HG02840 (cell line): ENCODE data around the gene NOS1AP.

ENCODE experiments used
- ATAC-seq: cut with Tn5 transposase; IDR thresholded peaks from one replicate; pipeline ENCODE4 v1.9.1; 2021; ENCODE audit warnings: mild to moderate bottlenecking, moderate library complexity, moderate number of reproducible peaks; ENCODE audit not compliant: unreplicated experiment, low FRiP score

Gene NOS1AP

GRCh38 chr1:162087111-162087510 is 17.6 kb downstream of the NOS1AP start:
- ATAC-seq, result no peak

DNA sequence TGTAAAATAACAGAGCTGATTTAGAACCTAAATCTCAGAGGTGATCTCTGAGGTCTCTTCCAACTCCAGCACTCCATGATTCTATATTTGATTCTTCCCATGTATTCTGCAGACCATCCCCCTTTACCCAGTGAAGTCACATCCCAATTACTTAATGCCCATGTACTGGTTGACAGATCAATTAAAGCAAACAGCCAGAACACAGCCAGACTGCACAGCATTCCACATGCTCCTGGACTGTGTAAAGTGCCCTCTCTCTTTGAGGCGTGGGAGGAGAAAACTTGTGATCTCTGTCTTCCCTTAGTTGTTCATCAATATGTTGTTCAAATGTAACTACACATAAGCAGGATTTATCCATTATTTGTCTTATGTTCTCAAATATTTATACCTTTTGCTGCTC is 18.1 kb downstream of the NOS1AP start:
- ATAC-seq, result no peak

DNA sequence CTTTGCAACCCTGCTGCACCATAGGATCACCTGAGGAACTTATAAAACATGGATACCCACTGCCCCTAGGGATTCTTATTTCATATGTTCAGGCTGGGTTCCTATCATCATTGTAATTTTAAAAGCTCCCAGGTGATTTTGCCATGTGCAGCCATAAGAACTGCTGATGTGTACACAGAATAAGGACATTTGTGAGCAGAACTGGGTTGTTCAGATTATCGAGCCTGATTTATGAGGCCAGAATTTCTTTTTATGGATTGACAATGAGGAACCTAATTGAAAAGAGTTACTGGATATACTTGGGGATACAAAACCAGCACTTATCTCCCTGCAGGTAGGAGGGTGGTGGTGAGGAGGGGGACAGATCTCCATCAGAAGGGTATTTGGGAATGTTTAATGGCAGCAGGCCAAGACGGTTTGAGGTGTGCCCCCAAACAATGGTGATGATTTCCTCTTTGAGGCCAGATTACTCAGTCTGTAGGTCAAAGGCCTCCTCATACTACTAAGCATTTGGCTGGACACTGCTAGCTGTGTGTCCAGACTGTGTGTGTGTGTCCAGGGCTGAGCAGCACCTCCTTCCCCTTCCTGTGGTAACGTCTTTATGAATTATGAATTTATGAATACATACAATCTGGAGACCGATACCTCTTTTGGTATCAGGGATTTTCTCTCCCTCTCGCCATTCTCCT is 18.9 kb downstream of the NOS1AP start:
- ATAC-seq, result no peak

GRCh38 chr1:162089748-162090147 is 20.3 kb downstream of the NOS1AP start:
- ATAC-seq, result no peak

GRCh38 chr1:162090378-162090777 is 20.9 kb downstream of the NOS1AP start:
- no peak for ATAC-seq

DNA sequence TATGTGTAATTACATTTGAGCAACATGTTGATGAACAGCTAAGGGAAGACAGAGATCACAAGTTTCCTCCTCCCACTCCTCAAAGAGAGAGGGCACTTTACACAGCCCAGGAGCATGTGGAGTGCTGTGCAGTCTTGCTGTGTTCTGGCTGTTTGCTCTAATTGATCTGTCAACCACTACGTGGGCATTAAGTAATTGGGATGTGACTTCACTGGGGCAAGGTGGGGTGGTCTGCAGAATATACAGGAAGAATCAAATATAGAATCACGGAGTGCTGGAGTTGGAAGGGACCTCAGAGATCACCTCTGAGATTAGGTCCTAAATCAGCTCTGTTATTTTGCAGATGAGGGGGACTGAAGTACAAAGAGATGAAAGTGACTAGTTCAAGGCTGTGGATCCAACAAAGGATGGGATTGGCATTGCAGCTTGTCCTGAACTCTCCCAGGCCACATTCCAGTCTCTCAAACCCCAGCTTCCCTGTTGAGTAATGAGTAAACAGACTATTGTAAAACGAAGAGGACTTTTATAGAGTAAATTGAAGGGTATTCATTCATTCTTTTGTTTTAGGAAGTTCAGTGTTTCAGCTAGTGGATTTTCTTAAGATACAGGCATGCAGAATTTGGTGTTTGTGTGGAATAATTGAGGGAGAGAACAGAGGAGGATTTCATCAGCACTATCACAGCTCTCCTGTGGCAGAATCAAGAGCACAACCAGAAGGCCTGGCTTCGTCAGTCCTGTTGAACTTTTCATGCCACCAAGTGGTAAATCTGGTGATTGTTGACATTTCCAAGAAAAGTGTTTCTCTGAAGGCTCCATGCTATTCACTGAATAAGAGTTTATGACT is 22.4 kb downstream of the NOS1AP start:
- ATAC-seq, result no peak

DNA sequence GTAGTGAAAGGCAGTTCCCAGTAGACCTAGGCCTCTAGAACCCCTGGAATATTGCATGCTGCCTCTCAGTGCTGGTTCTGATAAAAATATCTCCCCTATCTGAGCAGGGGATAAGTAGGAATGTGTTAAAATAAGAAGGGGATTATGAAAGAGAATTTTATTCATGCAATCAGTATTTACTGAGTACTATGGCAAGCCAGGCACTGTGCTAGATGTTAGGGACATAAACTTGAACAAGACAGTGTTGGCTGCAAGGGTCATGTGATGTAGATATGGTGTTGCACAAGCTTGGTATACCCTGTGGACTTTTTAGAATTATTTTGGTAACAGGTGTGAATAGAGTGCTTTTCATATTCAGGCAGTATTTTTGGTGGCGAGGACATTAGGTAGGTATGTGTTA is 23.6 kb downstream of the NOS1AP start:
- no peak for ATAC-seq

DNA sequence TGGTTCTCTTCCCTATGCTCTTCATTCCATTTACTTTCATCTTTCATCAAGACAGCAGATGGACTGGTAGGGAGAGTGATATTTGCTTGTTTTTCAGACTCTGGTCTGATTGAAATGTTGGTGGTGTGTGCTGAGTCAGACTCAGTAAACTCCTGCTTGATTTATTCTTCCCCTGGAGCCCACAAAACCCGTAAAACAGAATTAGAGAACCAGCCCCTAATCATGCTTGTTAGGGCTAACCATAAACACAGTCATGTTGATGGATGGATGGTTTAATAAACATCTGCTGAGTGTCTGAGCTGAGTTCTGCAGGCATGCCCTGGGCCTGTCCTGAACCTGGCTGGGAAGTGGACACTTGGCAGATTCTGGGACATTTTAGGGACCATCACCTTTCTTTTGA is 24.8 kb downstream of the NOS1AP start:
- no peak for ATAC-seq

GRCh38 chr1:162094723-162095122 is 25.2 kb downstream of the NOS1AP start:
- ATAC-seq, result no peak

GRCh38 chr1:162107911-162108310 is 38.4 kb downstream of the NOS1AP start:
- ATAC-seq, result no peak

- ATAC-seq, result no peak
Observed at GRCh38 chr1:162108426-162108825, 38.9 kb downstream of the NOS1AP start.

DNA sequence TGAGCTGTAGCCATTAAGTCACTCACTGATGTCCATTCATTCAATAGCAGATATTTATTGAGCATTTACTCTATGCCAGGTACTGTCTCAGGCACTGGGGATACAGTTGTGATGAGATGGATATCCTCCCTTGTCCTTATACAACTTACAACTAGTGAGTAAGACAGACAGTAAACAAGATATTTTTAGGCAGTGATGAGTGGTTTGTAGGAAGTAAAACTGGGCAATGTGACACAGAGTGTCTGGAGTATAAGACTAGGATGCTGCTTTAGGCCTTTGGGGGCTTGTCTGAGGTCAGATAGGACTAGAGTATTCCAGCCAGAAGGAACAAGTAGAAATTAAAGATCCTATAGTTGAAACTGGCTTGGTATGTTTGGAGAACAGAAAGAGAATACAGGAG is 41.4 kb downstream of the NOS1AP start:
- ATAC-seq, result no peak

DNA sequence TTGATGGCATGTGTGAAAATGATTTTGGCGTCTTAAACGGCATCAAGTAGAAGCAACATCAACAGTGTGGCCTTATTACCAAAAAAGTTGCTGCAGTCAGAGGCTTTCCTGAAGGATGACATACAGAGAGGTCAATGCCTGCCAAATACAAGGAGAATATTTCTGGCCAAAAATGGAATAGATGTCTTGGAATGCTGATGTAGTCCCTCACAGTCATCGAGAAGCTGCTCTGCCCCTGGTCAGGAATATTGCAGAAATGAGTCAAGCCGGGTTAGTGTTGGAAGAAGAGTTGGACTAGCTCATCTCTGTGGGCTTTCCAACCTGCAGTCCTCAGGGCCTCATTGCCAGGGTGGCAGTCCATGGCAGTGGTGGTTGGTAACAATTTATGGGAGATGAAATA is 42.1 kb downstream of the NOS1AP start:
- ATAC-seq, result no peak

- no peak for ATAC-seq
Observed at GRCh38 chr1:162113419-162113818, 43.9 kb downstream of the NOS1AP start.

DNA sequence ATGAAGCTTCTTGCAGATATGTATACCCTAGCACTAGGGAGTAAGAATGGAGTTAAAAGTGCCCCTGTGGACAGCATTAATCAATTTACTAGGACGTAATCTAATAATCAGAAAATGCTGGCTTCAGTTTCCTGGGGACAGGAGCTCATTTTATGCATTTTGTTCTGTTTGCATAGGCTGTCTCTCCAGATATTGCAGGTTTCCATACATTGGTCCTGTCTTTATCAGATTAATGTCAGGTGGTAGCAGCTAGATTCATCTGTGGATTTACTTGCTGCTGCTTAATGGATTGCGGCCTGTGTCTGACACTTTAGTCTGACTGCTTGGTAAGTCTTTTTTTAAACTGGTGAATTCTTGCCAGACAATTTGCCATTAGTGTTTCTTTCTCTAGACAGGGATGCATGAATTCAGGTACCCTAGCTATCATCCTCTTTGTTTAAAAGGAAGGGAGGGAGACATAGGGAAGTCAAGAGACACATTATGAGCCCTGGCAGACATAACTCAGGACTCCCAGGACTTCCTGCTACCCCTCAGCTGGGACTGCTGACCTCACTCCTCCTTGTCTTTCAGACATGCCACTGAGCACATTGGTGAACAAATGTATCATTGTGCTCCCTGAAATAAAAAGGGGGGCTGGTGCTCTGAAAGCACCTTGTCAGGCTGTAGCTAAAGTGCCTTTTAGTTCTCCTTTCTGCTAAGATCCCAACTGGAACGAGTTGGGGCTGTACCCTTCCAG is 47.7 kb downstream of the NOS1AP start:
- ATAC-seq, result no peak

DNA sequence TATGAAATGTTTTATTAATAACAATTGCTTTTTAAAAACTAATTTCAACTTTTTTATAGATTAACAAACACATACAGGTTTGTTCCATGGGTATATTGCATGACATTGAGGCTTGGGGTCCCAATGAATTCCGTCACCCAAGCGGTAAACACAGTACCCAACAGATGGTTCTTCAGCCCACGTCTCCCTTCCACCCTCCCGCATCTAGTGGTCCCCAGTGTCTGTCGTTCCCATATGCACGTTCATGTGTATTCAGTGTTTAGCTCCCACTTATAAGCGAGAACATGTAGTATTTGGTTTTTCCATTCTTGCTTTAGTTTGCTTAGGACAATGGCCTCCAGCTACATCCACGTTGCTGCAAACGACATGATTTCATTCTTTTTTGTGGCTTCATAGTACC is 48.6 kb downstream of the NOS1AP start:
- ATAC-seq, result no peak

DNA sequence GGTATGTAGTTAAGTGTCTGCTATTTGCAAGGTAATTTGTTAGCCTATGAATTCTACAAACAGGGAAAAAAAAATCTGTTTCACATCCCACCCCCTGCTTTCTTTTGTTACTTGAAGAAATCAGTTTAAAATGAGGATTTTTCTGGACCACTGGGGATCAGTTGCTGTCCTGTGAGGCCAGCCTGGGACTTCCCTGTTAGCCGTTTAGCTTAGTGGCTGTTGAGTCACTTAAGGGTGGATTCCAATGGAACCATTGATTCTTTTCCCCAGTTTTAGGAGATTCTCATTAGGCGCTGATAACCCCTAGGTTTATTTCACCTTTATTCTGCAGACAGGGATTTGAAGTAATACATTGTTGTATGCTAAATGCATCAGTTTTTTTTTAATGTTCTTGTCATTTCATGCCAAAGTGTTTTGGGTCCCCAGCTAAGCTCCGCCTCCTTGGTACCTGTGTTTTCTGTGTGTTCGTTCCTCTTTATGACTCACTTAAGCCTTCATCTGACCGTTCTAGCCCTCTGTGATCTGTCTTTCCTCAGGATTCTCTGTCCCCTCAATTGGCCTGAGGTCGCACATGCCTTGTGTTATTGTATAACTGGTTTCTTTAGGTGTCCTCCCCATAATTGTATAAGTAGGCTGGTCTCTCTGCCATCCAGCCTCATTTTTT is 59.3 kb downstream of the NOS1AP start:
- ATAC-seq, result no peak

DNA sequence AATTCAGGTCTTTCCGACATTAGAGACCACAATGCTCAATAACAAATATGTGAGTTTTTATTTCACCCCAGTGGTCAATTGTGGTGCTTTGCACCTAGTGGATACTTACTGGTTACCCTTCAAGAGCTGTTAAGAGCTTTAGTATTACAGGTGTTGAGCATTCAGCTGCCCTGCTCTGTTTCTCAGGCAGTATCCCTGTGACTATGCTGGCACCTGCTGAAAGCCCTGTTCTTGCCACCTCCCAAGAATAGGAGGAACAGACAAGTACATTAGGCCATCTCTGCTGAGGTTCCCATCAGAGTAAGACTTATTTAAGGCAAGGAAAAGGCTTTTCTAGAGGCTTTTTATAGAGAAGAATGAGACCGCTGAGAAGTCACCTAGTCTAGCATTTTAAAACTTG is 60.8 kb downstream of the NOS1AP start:
- no peak for ATAC-seq

GRCh38 chr1:162131400-162132321 is 62.2 kb downstream of the NOS1AP start:
- ATAC-seq, result no peak

DNA sequence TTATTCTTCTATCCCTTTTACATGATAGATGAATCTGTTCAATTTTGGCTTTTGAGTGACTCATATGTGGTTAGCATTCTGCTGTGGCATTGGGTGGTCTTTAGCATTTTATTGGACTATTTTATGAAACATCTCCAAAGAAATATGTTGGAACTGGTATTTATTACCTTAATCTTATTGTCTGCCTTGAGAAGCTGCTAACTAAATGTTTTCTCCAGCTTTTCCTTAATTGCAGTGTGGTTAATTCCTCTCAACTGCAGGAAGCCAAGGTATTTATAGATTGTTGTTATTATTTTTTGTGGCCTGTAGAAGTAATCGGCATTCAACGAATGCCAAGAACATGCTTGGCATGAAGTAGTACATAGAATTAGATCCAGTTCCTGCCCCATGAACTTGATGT is 64.1 kb downstream of the NOS1AP start:
- ATAC-seq, result no peak
